ENCODE results near the gene CYB561D1.
A peak's percentile ranks its signal among the peaks of the same experiment; 100 is the strongest.

CYB561D1 gene

GRCh38 chr1:109482242-109482641 lies 11.7 kb upstream of the CYB561D1 start:
- DNase-seq: no peak

GRCh38 chr1:109482791-109483671 lies 10.9 kb upstream of the CYB561D1 start:
- peak; percentile 81 for DNase-seq

GRCh38 chr1:109483672-109484518 lies 10.0 kb upstream of the CYB561D1 start, which contains the start of gene ATXN7L2:
TSS of gene ATXN7L2 (plus strand) at chr1:109483905. CDS start at chr1:109483954, 49 bp downstream.
- peak; percentile 98 for DNase-seq

- no peak for DNase-seq
Measured at GRCh38 chr1:109484519-109484975, 9.3 kb upstream of the CYB561D1 start.

- DNase-seq: no peak
Measured at GRCh38 chr1:109485001-109485400, 8.9 kb upstream of the CYB561D1 start.

DNA sequence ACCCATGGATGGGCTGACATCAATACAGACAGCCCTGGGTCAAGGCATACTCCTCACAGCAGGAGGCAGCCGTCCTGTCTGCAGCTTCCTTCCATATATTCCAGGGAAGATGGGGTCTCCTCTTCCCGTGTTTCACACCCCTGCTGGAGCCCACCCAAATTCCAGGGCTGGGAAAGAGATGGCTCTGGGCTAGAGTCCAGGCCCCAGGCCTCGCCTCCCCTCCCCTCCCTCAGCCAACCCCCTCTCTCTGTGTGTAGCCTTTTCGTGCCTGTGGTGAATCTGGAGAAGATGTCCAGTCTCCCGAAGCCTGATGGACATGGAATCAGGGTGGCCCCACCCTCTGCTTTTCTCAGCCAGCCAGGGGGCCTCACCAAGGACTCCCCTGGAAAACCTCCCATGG lies 6.6 kb upstream of the CYB561D1 start:
- DNase-seq: no peak

DNA sequence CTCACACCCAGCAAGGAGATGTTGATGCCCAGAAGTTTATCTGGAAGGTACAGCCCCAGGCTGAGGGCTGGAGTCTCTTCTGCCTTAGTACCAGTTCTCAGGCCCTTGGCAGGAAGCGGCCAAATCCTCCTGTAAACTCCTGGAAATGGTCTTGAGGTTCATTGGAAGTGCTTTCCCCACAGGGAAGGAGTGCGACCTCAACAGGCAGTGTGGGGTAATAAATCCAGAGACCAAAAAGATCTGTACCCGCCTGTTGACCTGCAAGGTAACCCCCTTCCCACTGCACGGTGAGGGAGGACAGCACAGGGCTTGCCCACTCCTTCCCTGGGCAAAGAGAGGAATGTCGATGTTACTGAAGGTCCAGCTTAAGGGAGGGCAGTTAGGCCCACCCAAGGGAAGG lies 5.7 kb upstream of the CYB561D1 start:
- no peak for DNase-seq

DNA sequence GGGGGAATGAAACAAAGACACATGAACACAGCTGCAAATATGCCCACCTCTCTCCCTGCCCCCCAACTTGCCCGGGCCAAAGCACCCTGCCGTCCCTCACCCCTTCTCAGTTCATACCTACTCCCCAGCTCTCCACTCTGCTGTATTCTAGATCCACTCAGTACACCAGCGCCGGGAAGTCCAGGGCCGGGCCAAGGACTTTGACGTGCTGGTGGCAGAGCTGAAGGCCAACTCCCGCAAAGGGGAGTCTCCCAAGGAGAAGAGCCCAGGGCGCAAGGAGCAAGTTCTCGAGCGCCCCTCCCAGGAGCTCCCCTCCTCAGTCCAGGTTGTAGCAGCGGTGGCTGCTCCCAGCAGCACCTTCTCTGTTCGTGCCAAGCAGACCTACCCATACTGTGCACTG lies 5.2 kb upstream of the CYB561D1 start:
- no peak for DNase-seq

GRCh38 chr1:109490029-109490933 lies 3.6 kb upstream of the CYB561D1 start:
- DNase-seq: peak; percentile 88

DNA sequence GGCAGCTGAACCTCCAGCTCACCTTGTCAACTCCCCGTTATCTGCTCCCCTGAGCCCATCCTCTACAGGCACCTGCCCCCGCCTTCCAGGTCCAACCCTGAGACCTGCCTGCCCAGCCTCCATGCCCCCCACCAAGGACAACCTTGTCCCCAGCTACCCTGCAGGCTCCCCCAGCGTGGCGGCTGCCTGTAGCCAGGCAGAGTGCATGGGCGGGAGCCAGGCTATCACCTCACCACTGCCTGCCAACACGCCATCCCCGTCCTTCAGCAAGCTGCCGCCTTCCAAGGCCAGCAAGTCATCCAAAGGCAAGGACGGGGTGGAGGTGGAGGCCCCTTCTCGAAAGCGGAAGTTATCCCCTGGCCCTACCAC lies 3.0 kb upstream of the CYB561D1 start:
- no peak for DNase-seq

- DNase-seq: no peak
Measured at GRCh38 chr1:109491372-109491771, 2.5 kb upstream of the CYB561D1 start.

DNA sequence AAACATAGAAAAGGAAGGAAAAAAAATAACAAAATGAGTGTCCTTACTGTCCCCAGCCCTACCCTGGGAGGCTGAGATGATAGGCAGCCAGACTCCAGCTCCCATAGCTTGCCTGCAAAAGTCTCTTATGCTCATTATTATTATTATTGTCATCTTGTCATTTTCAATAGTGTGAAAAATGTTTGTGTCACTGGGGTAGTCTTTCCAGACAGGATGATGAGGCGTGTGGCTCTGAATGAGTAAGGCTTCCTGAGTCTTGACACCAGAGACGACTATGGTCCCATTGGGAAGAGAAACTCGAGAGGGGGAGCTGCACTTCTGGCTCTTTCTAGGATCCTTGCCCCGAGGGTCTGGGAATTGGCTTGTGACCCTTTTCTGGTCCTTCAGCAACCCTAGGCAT lies 1.1 kb upstream of the CYB561D1 start:
- no peak for DNase-seq

DNA sequence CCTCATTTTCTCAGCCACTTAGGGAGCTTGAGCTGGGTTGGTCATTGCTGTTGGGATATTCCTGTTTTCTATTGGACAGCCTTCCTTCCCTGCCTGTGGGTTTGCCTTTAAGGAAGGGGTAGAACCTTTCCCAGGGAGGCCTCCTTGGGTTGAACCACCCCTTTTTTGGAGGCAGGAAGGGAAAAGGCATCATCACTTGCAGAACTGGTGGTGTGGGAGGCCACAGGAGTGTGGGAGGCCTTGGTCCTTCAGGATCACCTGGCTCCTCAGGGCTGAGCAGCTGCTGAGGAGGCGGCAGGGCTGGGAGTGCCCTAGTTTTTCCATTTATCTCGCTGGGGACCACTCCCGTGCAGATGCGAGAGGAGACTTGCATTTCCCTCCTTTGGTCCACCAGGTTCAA lies 667 bp upstream of the CYB561D1 start:
- DNase-seq: no peak

DNA sequence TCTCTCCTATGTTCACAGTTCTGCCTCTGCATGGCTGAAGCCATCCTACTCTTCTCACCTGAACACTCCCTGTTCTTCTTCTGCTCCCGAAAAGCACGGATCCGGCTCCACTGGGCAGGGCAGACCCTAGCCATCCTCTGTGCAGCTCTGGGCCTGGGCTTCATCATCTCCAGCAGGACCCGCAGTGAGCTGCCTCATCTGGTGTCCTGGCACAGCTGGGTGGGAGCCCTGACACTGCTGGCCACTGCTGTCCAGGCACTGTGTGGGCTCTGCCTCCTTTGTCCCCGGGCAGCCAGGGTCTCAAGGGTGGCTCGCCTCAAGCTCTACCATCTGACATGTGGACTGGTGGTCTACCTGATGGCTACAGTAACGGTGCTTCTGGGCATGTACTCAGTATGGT lies 1.8 kb downstream of the CYB561D1 start:
- DNase-seq: peak; percentile 29

GRCh38 chr1:109497449-109498160 lies 3.7 kb downstream of the CYB561D1 start:
- no peak for DNase-seq

- peak; percentile 82 for DNase-seq
Measured at GRCh38 chr1:109498161-109498801, 4.4 kb downstream of the CYB561D1 start.

DNA sequence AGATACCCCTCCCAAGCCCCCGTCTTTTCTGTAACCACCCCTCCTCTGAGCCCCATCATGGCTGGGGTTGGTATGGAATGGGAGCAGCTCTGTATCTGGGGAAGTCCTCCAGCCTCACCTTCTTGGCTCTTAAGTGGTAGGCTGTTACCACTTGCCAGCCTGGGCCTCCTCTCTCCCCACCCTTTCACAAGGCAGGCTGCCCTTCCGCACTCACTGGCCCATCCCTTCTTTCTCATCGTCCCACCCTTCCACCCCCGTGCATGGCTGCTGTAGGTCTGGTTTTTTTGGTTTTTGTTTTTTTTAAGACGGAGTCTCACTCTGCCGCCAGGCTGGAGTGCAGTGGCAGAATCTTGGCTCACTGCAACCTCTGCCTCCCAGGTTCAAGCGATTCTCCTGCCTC lies 5.2 kb downstream of the CYB561D1 start:
- no peak for DNase-seq

- DNase-seq: peak; percentile 89
Measured at GRCh38 chr1:109499661-109500536, 6.0 kb downstream of the CYB561D1 start.

- DNase-seq: peak; percentile 82
Measured at GRCh38 chr1:109500941-109501381, 7.1 kb downstream of the CYB561D1 start.

DNA sequence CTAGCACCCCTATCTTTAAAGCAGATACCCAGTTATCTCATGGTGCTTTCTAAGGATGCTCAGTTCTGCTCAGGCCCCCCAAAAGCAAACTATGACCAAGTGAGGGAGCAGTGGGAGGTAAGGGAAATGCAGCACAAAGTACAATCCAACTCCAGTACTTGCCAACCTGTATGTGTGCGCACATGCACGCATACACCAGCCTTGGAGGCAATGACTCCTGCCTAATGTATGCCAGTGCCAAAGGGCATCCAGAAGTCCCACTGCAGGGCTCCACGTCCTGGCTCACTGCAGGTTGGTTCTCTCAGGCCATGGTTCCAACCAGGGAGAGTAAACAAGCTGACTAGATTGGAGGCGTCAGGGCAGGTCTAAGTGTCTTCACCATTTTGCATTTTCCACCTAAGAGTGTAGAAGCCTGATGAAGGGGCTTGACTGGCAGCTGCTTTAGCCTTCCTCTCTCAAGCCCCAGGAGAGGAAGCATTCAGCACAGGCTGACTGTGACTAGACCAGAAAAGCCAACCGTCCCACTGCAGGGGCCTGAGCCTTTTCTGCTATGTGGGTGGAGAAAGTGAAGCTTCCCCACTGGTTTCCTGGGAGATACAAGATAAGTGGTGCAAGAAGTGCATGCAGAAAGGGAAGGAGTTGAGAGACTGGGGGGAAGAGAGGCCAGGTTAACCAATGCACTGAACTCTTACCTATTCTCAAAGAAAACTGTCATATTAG lies 7.9 kb downstream of the CYB561D1 start:
- DNase-seq: peak; percentile 49
